RPMI7951 (cell line): Measurements from ENCODE around the gene FNBP1. TPM values are rescaled to one million over a fixed set of nuclear protein-coding genes. Genes with fewer than 3 reads are reported as not detected.
"Not testable (repeated sequence)": the region's sequence is repeated elsewhere in the genome, so short reads cannot be mapped to it uniquely, and the experiment has no call there.

Source experiments
- DNase-seq: peaks from one replicate; pipeline ENCODE4 v3.0.0-alpha.2; 2012; ENCODE audit warnings: low read depth
- total RNA-seq: library from RNA; depleted of rRNA; stranded (reverse); fragments of >200 nt; shearing (Covaris generic); gene quantifications from 2 replicates; pipeline ENCODE4 v1.2.3, GENCODE V29; 2014

The FNBP1 gene
- total RNA-seq, 1 experiment from 2014 or later, result 20.1 TPM

- DNase-seq, result no peak
Observed at GRCh38 chr9:129958796-129959195, 84.2 kb downstream of the FNBP1 start.

- DNase-seq, result peak; percentile 7
Observed at GRCh38 chr9:129954868-129955550, 88.0 kb downstream of the FNBP1 start.

DNA sequence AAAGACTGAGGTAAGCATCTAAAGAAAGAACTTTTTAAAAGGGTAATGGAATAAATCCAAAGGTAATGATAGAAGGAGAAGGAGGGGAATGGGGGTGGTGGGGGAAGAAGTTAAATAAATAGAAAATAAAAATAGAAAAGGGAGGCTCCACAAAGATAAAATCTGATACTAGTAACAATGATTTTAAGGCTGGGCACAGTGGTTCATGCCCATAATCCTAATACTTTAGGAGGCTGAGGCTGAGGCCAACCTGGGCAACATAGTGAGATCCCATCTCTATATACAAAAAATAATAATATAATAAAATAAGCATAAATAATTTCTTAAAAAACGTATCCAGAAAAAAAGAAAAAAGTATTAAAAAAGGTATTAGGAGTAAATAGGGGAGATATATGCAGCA is 89.3 kb downstream of the FNBP1 start:
- DNase-seq, result no peak

- no peak for DNase-seq
Observed at GRCh38 chr9:129952337-129952736, 90.7 kb downstream of the FNBP1 start.

- DNase-seq, result no peak
Observed at GRCh38 chr9:129949821-129950220, 93.2 kb downstream of the FNBP1 start.

GRCh38 chr9:129948626-129949025 is 94.4 kb downstream of the FNBP1 start:
- not testable (repeated sequence) for DNase-seq

GRCh38 chr9:129946246-129946995 is 96.6 kb downstream of the FNBP1 start:
- no peak for DNase-seq

- no peak for DNase-seq
Observed at GRCh38 chr9:129945314-129945713, 97.7 kb downstream of the FNBP1 start.

GRCh38 chr9:129944506-129945116 is 98.4 kb downstream of the FNBP1 start:
- DNase-seq, result no peak

DNA sequence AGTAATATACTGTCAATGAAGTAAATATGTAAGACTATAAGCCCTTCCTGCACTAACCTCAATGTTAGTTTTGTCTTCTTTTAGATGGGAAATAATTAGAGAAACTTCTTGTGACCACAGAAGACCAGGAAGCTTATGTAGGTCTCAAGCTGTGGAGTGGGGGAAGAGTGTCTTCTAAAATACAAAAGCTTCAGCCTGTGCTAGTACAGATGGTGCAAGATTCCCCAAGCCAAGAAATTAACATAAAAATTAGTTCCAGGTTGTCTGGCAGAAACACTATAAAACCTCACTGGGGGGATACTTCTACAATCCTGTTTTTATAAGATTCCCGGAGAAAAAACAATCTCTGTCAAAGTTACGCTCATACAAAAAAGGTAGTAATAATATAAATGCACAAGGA is 103.6 kb downstream of the FNBP1 start:
- no peak for DNase-seq

DNA sequence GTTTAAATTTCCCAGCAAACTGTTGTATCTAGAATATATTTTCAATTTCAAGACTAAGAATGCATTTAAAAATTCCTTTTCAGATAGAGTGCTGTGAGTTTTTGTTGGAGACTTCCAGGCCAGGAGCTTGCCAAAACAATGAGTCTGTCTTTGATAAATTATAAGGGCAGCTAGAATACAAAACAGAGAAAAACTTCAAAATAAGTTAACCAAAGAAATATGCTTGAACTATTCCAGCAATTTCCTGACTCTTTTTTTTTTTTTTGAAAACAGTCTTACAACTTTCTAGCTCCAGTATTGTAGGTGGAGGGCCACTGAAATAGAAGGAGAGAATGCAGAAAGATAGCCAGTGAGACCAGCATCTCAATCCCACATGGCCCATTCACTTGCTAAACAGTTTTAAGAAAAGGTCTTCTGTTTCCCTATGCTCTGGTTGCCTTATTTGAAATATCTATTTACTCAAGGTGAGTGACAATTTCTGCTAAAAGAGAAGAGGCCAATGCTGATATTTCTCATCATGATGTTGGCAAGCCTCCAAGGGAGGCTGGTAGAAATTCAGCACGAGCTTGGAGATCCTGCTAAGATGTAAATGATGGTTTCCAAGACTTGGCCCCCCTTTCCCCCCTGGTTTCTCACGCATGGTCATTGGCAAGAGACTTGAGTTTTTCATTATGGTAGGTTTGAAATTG is 104.6 kb downstream of the FNBP1 start:
- DNase-seq, result peak; percentile 1

- DNase-seq, result not testable (repeated sequence)
Observed at GRCh38 chr9:129937879-129938278, 105.1 kb downstream of the FNBP1 start.

DNA sequence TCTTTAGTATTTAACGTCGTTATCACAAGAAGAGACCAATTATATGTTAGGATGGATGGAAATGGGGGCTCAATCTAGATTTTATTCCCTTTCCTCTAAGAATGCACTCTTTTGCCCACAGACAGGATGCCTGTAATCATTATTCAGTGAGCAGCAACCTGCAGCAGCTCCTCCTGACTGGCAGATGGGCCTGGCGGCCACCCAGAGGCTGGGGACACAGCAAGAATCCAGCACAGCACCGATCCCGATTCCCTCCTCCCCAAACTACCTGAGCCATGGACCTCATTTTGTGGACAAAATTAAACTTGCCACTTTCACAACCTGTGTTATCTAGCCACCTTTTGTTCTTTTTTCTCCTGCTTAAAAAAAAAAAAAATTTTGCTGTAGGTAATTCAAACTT is 106.8 kb downstream of the FNBP1 start:
- DNase-seq, result no peak

- DNase-seq, result no peak
Observed at GRCh38 chr9:129934780-129935179, 108.2 kb downstream of the FNBP1 start.

DNA sequence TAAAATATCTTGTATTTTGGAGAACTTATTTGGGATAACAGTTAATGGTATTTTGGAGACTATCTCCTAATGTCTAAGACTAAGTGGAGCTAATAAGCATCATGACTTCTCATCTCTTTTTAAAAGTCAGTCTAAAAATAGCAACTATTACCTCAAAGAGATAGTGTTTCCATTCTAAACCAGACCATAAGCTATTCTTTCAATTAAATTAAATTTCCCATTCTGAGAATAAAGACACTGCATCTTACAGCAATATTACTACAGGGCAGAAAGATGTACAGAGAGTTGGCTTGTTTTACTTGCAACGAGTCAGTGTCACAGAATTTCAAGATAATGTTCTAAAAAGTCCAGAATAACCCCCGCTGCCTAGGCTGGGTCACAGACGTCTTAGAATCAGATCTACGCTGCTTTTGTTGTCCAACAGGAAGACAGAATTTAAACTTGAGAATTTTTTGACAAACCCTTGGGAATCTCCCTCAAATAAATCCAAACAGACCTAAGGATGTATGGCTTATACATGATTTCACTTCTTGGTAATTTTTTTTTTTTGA is 108.9 kb downstream of the FNBP1 start:
- no peak for DNase-seq

DNA sequence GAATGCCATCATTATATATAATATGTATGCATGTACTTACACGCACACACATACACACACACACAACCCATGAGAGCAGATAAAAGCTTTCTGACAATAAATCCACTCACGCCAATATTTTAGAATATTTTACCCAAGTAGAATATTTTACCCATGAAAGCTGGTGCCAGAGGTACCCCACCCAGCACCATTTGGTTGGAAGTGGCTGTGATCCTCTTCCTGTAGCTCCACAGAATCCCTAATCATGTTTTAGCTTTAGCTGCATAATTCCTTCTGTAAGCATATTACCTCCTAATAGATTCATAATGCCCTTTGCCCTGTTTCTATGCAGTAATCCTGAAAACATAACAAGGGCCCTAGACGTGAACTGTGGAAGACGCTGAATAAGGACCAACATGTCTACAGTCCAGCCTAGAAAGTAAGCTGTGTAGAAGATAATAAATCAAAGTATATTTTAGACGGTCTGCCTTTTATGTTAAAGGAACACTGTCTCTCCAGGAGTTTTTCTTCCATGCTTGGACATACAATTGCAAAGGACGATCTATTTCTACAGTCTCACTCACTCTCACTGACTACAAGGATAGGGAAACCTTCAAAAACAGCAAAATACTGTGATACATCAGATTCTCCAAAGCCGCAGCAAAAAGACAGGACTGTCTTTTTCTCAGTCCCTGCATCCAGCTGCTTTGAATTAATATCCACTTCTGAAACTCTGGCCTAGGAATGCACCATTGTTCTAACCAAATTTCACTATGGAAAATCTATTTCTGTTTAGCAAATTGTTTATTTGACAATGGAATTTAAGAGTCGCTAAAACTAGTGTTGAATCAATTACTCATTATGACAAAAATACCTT is 109.6 kb downstream of the FNBP1 start:
- peak; percentile 26 for DNase-seq

DNA sequence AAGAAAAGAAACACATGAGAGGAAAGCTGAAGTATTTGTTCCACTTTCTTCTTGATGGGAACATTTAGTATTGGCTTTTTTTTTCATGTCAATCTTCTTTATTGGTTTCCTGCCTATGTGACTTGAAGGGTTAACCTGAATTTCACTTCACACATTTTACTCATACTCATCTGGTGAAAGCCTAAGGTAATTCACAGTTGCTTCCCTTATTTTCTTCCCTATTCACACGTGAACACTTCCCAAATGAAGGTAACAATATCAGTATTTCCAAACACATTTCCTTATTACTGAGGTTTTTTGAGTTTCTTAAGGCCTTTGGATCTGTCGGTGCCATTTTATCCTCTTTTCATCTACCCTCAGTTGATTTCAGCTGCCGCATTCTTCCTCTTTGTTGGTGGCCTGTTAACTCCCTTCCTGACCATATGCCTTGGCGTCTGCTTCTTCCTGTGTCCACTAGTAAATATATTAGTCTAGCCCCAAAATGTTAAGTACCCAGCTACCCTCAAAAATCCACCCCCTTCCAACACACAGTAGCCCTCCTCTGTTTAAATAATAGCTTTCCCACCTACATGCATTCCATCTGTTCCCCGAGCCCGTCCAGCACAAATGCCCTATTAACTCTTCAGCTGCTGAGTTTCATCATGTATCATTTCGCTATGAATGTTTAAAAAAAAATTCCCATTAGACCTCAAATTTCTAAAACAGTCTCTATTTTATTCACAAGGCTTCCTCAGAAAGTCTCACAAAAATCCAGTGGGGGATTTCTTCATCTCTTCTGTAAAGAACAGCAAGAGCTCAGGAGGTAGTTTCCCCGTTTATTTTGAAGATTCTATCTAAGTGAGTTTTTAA is 110.5 kb downstream of the FNBP1 start:
- peak; percentile 39 for DNase-seq

- no peak for DNase-seq
Observed at GRCh38 chr9:129930743-129931142, 112.2 kb downstream of the FNBP1 start.

- peak; percentile 29 for DNase-seq
Observed at GRCh38 chr9:129929496-129930125, 113.4 kb downstream of the FNBP1 start.

DNA sequence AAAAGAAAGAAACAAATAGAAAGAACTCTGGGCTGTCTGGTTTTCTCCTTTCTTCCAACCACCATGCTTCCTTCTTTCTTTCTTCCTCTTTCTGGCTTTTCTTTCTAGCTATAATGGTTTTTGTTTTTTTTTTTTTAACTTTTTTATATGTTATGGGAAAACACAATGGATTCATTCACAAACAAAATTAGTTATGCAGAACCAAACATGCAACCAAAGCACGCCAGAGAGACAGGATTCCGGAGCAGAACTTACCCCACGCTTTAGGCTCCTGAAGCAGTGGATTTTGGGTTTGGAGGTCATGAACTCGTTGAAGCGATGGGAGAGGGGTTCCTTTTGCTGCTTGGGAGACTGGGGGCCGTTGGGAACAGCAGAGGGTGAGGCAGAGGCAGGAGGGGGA is 119.4 kb downstream of the FNBP1 start:
- DNase-seq, result no peak
